Naive thymus-derived CD4-positive, alpha-beta T cell (primary cell): ENCODE measurements around the gene ARHGEF10L. TPM values are rescaled to one million over a fixed set of nuclear protein-coding genes. Genes with fewer than 3 reads are reported as not detected.

Experiments
- ATAC-seq: fragments of 150-1000 bp; cut with Tn5 transposase; 2 replicates; pipeline ENCODE4 v1.10.0; 2021; ENCODE audit warnings: mild to moderate bottlenecking, moderate library complexity
- CTCF ChIA-PET: fragments of 350-600 bp; sonication (Branson Sonifier 250); formaldehyde crosslinking; loops from one replicate; lab custom pipeline; 2021; ENCODE audit warnings: antibody characterized with exemption; lab: Charles Lee
- POLR2A ChIA-PET: fragments of 350-600 bp; sonication (Branson Sonifier 250); formaldehyde crosslinking; loops from one replicate; lab custom pipeline; 2021; ENCODE audit warnings: antibody characterized with exemption, inconsistent platforms; lab: Charles Lee
- DNase-seq, 9 donors: peaks; one replicate each; pipeline versions ENCODE4 v3.0.0 to v3.0.0-alpha.2; 2020 to 2022; ENCODE audit warnings: mixed read lengths in 1 of 9
- H3K27ac ChIP-seq: one replicate; pipeline ENCODE4 v1.7.0; 2013; ENCODE audit warnings: mild to moderate bottlenecking, low read depth, low read length, moderate library complexity
- H3K27me3 ChIP-seq, 2 donors: one replicate each; pipeline ENCODE4 v1.7.0; 2013; ENCODE audit warnings: low read length in 2 of 2, mild to moderate bottlenecking in 2 of 2, moderate library complexity in 2 of 2; ENCODE audit not compliant: control insufficient read depth in 2 of 2, insufficient read depth in 2 of 2
- H3K36me3 ChIP-seq, 3 experiments: 1 replicate in 2 of 3; 2 replicates in 1 of 3; pipeline ENCODE4 v1.7.0; 2013; ENCODE audit warnings: low read length in 3 of 3, mild to moderate bottlenecking in 3 of 3, moderate library complexity in 1 of 3; ENCODE audit not compliant: insufficient read depth in 3 of 3, control insufficient read depth in 2 of 3
- H3K4me1 ChIP-seq, 2 donors: one replicate each; pipeline ENCODE4 v1.7.0; 2013; ENCODE audit warnings: low read length in 2 of 2, mild to moderate bottlenecking in 2 of 2, moderate library complexity in 1 of 2; ENCODE audit not compliant: control insufficient read depth in 2 of 2, insufficient read depth in 2 of 2
- H3K4me3 ChIP-seq: 2 replicates; pipeline ENCODE4 v1.7.0; 2013; ENCODE audit warnings: mild to moderate bottlenecking, low read length
- H3K9me3 ChIP-seq, 3 experiments: 1 replicate in 2 of 3; 2 replicates in 1 of 3; pipeline ENCODE4 v1.7.0; 2013; ENCODE audit warnings: low read length in 3 of 3; ENCODE audit not compliant: control insufficient read depth in 2 of 3
- H3K27ac Mint-ChIP-seq, 9 donors: one replicate each; pipeline ENCODE4 v1.8.0; 2020 to 2022; ENCODE audit warnings: mixed read lengths in 9 of 9, mild to moderate bottlenecking in 8 of 9, moderate library complexity in 5 of 9, inconsistent platforms in 2 of 9
- H3K27me3 Mint-ChIP-seq, 5 donors: one replicate each; pipeline ENCODE4 v1.8.0; 2021 to 2022; ENCODE audit warnings: mixed read lengths in 5 of 5, mild to moderate bottlenecking in 1 of 5
- H3K36me3 Mint-ChIP-seq, 5 donors: one replicate each; pipeline ENCODE4 v1.8.0; 2020 to 2022; ENCODE audit warnings: mixed read lengths in 5 of 5, mild to moderate bottlenecking in 3 of 5, inconsistent platforms in 1 of 5
- H3K4me1 Mint-ChIP-seq, 7 donors: one replicate each; pipeline ENCODE4 v1.8.0; 2020 to 2022; ENCODE audit warnings: mixed read lengths in 7 of 7, mild to moderate bottlenecking in 3 of 7, inconsistent platforms in 1 of 7
- H3K4me3 Mint-ChIP-seq, 10 donors: one replicate each; pipeline ENCODE4 v1.8.0; 2020 to 2022; ENCODE audit warnings: mild to moderate bottlenecking in 10 of 10, mixed read lengths in 10 of 10, moderate library complexity in 6 of 10, inconsistent platforms in 2 of 10
- H3K9me3 Mint-ChIP-seq, 11 donors: one replicate each; pipeline ENCODE4 v1.8.0; 2020 to 2022; ENCODE audit warnings: mixed read lengths in 11 of 11, mild to moderate bottlenecking in 4 of 11, inconsistent platforms in 1 of 11, moderate library complexity in 1 of 11
- intact Hi-C, 2 donors: fragments of 100-400 bp; cut with micrococcal nuclease; formaldehyde crosslinking; loops; one replicate each; pipeline ENCODE4 v1.15.1; 2023
- polyA plus RNA-seq, 2 donors: library from polyadenylated mRNA; unstranded; fragments of 300-500 nt; fragmentation: Illumina TruSeq; gene quantifications; one replicate each; pipeline ENCODE4 v1.2.3, GENCODE V29; 2021
- total RNA-seq, 6 experiments: library from RNA in 5 of 6; stranded (reverse) in 5 of 6; gene quantifications; 1 replicate in 5 of 6; 2 replicates in 1 of 6; pipeline ENCODE4 v1.2.3 and lab custom pipeline; 2021 to 2026

ARHGEF10L gene
- total and polyA plus RNA-seq, 7 experiments from 2014 or later: 0.59 to 19.7 (median 0.84) TPM; not detected in 3

- Histone ChIP-seq H3K36me3 (no peaks in the 10 kb centered on the region), H3K4me3 (no peak overlapping the region), H3K4me1 (no peaks in the 10 kb centered on the region), H3K9me3 (no peaks in the 10 kb centered on the region), H3K27ac (no peak overlapping the region), H3K27me3 (no peaks in the 10 kb centered on the region)
- no peak for ATAC-seq
- Mint-ChIP-seq H3K27me3 (no peaks in the 10 kb centered on the region), H3K36me3 (no peaks in the 10 kb centered on the region), H3K27ac (no peak overlapping the region), H3K9me3 (no peaks in the 10 kb centered on the region), H3K4me3 (no peak overlapping the region), H3K4me1 (peaks cover 0 to 2% (median 0%) of the 10 kb centered on the region in 7 donors)
- ChIA-PET POLR2A (no interaction called here), CTCF (no interaction called here)
- intact Hi-C loops: no loop called here
- no peak for DNase-seq
These were observed 54.5 kb downstream of the ARHGEF10L start for GRCh38 chr1:17594026-17594425.

- no peaks in the 10 kb centered on the region for H3K27me3 ChIP-seq
- H3K4me3 Mint-ChIP-seq: no peak overlapping the region
- H3K4me1 Mint-ChIP-seq: peaks cover 0 to 2% (median 0%) of the 10 kb centered on the region in 7 donors
- no peak overlapping the region for H3K4me3 ChIP-seq
- intact Hi-C loops: no loop called here
- H3K9me3 ChIP-seq: no peaks in the 10 kb centered on the region
- no peaks in the 10 kb centered on the region for H3K4me1 ChIP-seq
- no peaks in the 10 kb centered on the region for H3K36me3 ChIP-seq
- POLR2A ChIA-PET: no interaction called here
- no peaks in the 10 kb centered on the region for H3K36me3 Mint-ChIP-seq
- no peak for DNase-seq
- H3K27ac ChIP-seq: no peak overlapping the region
- H3K27me3 Mint-ChIP-seq: no peaks in the 10 kb centered on the region
- CTCF ChIA-PET: no interaction called here
- H3K9me3 Mint-ChIP-seq: no peaks in the 10 kb centered on the region
- ATAC-seq: no peak
- H3K27ac Mint-ChIP-seq: no peak overlapping the region
These were observed 55.4 kb downstream of the ARHGEF10L start for GRCh38 chr1:17594690-17595601.

DNA sequence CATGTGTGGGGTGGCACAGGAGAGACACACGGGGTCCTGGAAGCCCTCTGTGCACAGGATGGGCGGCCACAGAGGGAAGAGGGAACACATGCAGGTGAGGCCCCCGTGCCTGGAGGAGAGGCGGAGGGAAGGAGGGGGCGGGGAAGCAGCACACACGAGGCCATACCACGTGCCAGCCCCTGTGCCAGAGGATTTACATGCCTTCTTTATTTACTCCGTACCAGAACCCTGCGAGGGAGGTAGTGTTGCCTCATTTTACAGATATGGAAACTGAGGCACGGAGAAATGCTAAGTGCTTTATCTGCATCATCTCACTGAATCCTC, 56.1 kb downstream of the ARHGEF10L start:
- Mint-ChIP-seq H3K9me3 (no peaks in the 10 kb centered on the region), H3K4me3 (no peak overlapping the region), H3K27me3 (no peaks in the 10 kb centered on the region), H3K36me3 (no peaks in the 10 kb centered on the region), H3K27ac (no peak overlapping the region), H3K4me1 (peaks cover 0 to 2% (median 0%) of the 10 kb centered on the region in 7 donors)
- DNase-seq (no peak), ATAC-seq (no peak)
- Histone ChIP-seq H3K9me3 (no peaks in the 10 kb centered on the region), H3K27ac (no peak overlapping the region), H3K27me3 (no peaks in the 10 kb centered on the region), H3K4me3 (no peak overlapping the region), H3K36me3 (no peaks in the 10 kb centered on the region), H3K4me1 (no peaks in the 10 kb centered on the region)
- intact Hi-C loops: no loop called here
- CTCF ChIA-PET: no interaction called here
- POLR2A ChIA-PET: no interaction called here

GRCh38 chr1:17596186-17596585, 56.7 kb downstream of the ARHGEF10L start:
- POLR2A ChIA-PET: no interaction called here
- Mint-ChIP-seq H3K4me3 (no peak overlapping the region), H3K9me3 (no peaks in the 10 kb centered on the region), H3K27me3 (no peaks in the 10 kb centered on the region), H3K4me1 (peaks cover 0 to 2% (median 0%) of the 10 kb centered on the region in 7 donors), H3K27ac (no peak overlapping the region), H3K36me3 (no peaks in the 10 kb centered on the region)
- Histone ChIP-seq H3K36me3 (no peaks in the 10 kb centered on the region), H3K27me3 (no peaks in the 10 kb centered on the region), H3K27ac (no peak overlapping the region), H3K4me3 (no peak overlapping the region), H3K4me1 (no peaks in the 10 kb centered on the region), H3K9me3 (no peaks in the 10 kb centered on the region)
- intact Hi-C loops: no loop called here
- ATAC-seq (no peak), DNase-seq (no peak)
- CTCF ChIA-PET: no interaction called here

GRCh38 chr1:17596651-17597509, 57.4 kb downstream of the ARHGEF10L start:
- H3K4me1 Mint-ChIP-seq: peaks cover 0 to 2% (median 0%) of the 10 kb centered on the region in 7 donors
- Histone ChIP-seq H3K27ac (no peak overlapping the region), H3K27me3 (no peaks in the 10 kb centered on the region), H3K9me3 (no peaks in the 10 kb centered on the region), H3K4me3 (no peak overlapping the region), H3K4me1 (no peaks in the 10 kb centered on the region), H3K36me3 (no peaks in the 10 kb centered on the region)
- CTCF ChIA-PET: no interaction called here
- no peak overlapping the region for H3K4me3 Mint-ChIP-seq
- no peaks in the 10 kb centered on the region for H3K9me3 Mint-ChIP-seq
- H3K27me3 Mint-ChIP-seq: no peaks in the 10 kb centered on the region
- intact Hi-C loops: no loop called here
- DNase-seq (no peak), ATAC-seq (no peak)
- POLR2A ChIA-PET: no interaction called here
- H3K36me3 Mint-ChIP-seq: no peaks in the 10 kb centered on the region
- no peak overlapping the region for H3K27ac Mint-ChIP-seq

GRCh38 chr1:17597651-17598050, 58.2 kb downstream of the ARHGEF10L start:
- intact Hi-C loops: no loop called here
- CTCF ChIA-PET: no interaction called here
- Mint-ChIP-seq H3K36me3 (no peaks in the 10 kb centered on the region), H3K9me3 (no peaks in the 10 kb centered on the region), H3K4me3 (no peak overlapping the region), H3K27ac (no peak overlapping the region), H3K27me3 (no peaks in the 10 kb centered on the region), H3K4me1 (peaks cover 0 to 4% (median 0%) of the 10 kb centered on the region in 7 donors)
- Histone ChIP-seq H3K9me3 (no peaks in the 10 kb centered on the region), H3K27me3 (no peaks in the 10 kb centered on the region), H3K4me3 (no peak overlapping the region), H3K27ac (no peak overlapping the region), H3K36me3 (no peaks in the 10 kb centered on the region), H3K4me1 (no peaks in the 10 kb centered on the region)
- no peak for DNase-seq
- POLR2A ChIA-PET: no interaction called here
- no peak for ATAC-seq
